WI38 (cell line): ENCODE measurements around the gene GPR85.

Experiments
- H3K4me3 ChIP-seq: 2 replicates; pipeline ENCODE4 v1.5.1; 2011; ENCODE audit warnings: low read depth, mild to moderate bottlenecking, control low read depth, low read length
- CTCF ChIP-seq: IDR thresholded peaks from 2 replicates; pipeline ENCODE4 v1.5.1; 2012; ENCODE audit warnings: low read depth, mild to moderate bottlenecking, control low read depth, low read length

The GPR85 gene

GRCh38 chr7:113119429-113119828 is 32.8 kb upstream of the GPR85 start:
- H3K4me3 ChIP-seq: no peak overlapping the region
- no peak for TF ChIP-seq CTCF

- peak within 1 kb of the TSS; percentile 79 for H3K4me3 ChIP-seq
- no peak for TF ChIP-seq CTCF
Measured at GRCh38 chr7:113118074-113118959, 31.7 kb upstream of the GPR85 start, which contains the start of gene SMIM30. Gene SMIM30, minus strand, starts transcription at chr7:113118554. Its CDS starts 976 bp downstream, at chr7:113117578.

GRCh38 chr7:113117374-113117774 is 30.7 kb upstream of the GPR85 start:
- peak overlapping the region; percentile 79 for H3K4me3 ChIP-seq

- no peak overlapping the region for H3K4me3 ChIP-seq
- TF ChIP-seq CTCF: no peak
Measured at GRCh38 chr7:113113912-113114311, 27.3 kb upstream of the GPR85 start.

GRCh38 chr7:113109718-113110117 is 23.1 kb upstream of the GPR85 start:
- no peak for TF ChIP-seq CTCF
- H3K4me3 ChIP-seq: no peak overlapping the region

- no peak overlapping the region for H3K4me3 ChIP-seq
- TF ChIP-seq CTCF: no peak
Measured at GRCh38 chr7:113100121-113100603, 13.5 kb upstream of the GPR85 start.

GRCh38 chr7:113099284-113099919 is 12.8 kb upstream of the GPR85 start:
- no peak for TF ChIP-seq CTCF
- no peak overlapping the region for H3K4me3 ChIP-seq
